Kidney (tissue), 14 donors: Measurements from ENCODE around the gene APOA1. TPM values are rescaled to one million over a fixed set of nuclear protein-coding genes. Genes with fewer than 3 reads are reported as not detected.

ENCODE experiments used
- DNase-seq, 5 donors: peaks; one replicate each; pipeline ENCODE4 v3.0.0-alpha.2; 2013 to 2020
- FAIRE-seq: peaks from 2 replicates; lab custom pipeline; 2012; peaks lifted over from hg19 to GRCh38; lab: Jason Lieb, UNC
- H3K27ac ChIP-seq, 2 donors: one replicate each; pipeline ENCODE4 v1.7.0; 2013; ENCODE audit warnings: low read depth in 2 of 2, low read length in 2 of 2, inconsistent platforms in 1 of 2
- H3K27me3 ChIP-seq: one replicate; pipeline ENCODE4 v1.7.1; 2013; ENCODE audit warnings: low read length, inconsistent platforms; ENCODE audit not compliant: control insufficient read depth, insufficient read depth
- H3K36me3 ChIP-seq, 3 donors: one replicate each; pipeline versions ENCODE4 v1.7.0 to v1.7.1; 2013; ENCODE audit warnings: low read length in 3 of 3, control low read depth in 1 of 3, inconsistent platforms in 1 of 3; ENCODE audit not compliant: insufficient read depth in 3 of 3, control insufficient read depth in 2 of 3
- H3K4me1 ChIP-seq, 3 donors: one replicate each; pipeline versions ENCODE4 v1.7.0 to v1.7.1; 2013; ENCODE audit warnings: low read length in 3 of 3, inconsistent platforms in 1 of 3, low read depth in 1 of 3; ENCODE audit not compliant: control insufficient read depth in 2 of 3, insufficient read depth in 2 of 3
- H3K4me3 ChIP-seq, 3 donors: one replicate each; pipeline versions ENCODE4 v1.7.0 to v1.8.1; 2013; ENCODE audit warnings: low read length in 3 of 3, control low read depth in 1 of 3, inconsistent platforms in 1 of 3
- H3K9ac ChIP-seq, 3 donors: one replicate each; pipeline versions ENCODE4 v1.7.0 to v1.7.1; 2013; ENCODE audit warnings: low read length in 3 of 3, control low read depth in 1 of 3, inconsistent platforms in 1 of 3
- H3K9me3 ChIP-seq, 3 donors: one replicate each; pipeline versions ENCODE4 v1.7.0 to v1.7.1; 2013; ENCODE audit warnings: low read length in 3 of 3, control low read depth in 1 of 3, inconsistent platforms in 1 of 3; ENCODE audit not compliant: control insufficient read depth in 2 of 3, insufficient read depth in 1 of 3
- intact Hi-C: fragments of 100-400 bp; cut with DNase I; formaldehyde crosslinking; loops from one replicate; pipeline ENCODE4 v1.11.1; 2022
- polyA plus RNA-seq: library from polyadenylated mRNA; stranded (reverse); fragments of 350-450 nt; fragmentation: Illumina TruSeq; extraction: RNeasy Lipid Tissue Mini Kit (QIAGEN cat#74804); gene quantifications from one replicate; pipeline ENCODE4 v1.2.3, GENCODE V29; 2014; ENCODE audit warnings: low read depth, low replicate concordance; ENCODE audit not compliant: insufficient read depth
- total RNA-seq: library from RNA; stranded (reverse); fragmentation: NEBNext Ultra II Directional; extraction: Animal tissue kit (Norgen Biotek cat#: 25700); gene quantifications from one replicate; pipeline ENCODE4 v1.2.1, GENCODE V29; 2021
- TF ChIP-seq, protein P1 (sequence below): IDR thresholded peaks from 3 replicates; pipeline ENCODE4 v1.5.1; 2012; ENCODE audit warnings: mild to moderate bottlenecking, moderate library complexity, borderline replicate concordance; ENCODE audit not compliant: insufficient read depth; ENCODE audit errors: extremely low read depth
- donor health status: control.
- donor health status: control.
- donor health status: control.
- donor health status: control.
- donor health status: control.
- donor health status: DM: yes; HTN: yes; CAD: no.
- donor health status: Normal renal cell carcinoma (clear cell type).

Gene APOA1
- total and polyA plus RNA-seq, 2 donors from 2014 or later = 2.0 TPM; not detected in 1

DNA sequence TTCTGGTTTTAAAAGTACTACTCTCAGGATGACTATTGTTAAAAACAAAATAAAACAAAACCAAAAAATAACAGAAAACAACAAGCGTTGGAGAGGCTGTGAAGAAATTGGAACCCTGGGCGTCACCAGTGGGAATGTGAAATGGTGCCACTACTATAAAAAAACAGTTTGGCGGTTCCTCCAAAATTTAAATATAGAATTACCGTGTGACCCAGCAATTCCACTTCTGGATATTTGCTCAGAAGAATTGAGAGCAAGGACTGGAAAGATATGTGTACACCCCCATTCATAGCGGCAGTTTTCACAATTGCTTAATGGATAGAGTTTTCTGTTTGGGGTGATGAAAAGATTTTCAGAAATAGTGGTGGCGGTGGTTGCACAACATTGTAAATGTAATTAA is 22.9 kb downstream of the APOA1 start:
- H3K36me3 ChIP-seq = no peaks in the 10 kb centered on the region
- intact Hi-C loops = no loop called here
- H3K4me1 ChIP-seq = no peaks in the 10 kb centered on the region
- TF ChIP-seq, protein P1, sequence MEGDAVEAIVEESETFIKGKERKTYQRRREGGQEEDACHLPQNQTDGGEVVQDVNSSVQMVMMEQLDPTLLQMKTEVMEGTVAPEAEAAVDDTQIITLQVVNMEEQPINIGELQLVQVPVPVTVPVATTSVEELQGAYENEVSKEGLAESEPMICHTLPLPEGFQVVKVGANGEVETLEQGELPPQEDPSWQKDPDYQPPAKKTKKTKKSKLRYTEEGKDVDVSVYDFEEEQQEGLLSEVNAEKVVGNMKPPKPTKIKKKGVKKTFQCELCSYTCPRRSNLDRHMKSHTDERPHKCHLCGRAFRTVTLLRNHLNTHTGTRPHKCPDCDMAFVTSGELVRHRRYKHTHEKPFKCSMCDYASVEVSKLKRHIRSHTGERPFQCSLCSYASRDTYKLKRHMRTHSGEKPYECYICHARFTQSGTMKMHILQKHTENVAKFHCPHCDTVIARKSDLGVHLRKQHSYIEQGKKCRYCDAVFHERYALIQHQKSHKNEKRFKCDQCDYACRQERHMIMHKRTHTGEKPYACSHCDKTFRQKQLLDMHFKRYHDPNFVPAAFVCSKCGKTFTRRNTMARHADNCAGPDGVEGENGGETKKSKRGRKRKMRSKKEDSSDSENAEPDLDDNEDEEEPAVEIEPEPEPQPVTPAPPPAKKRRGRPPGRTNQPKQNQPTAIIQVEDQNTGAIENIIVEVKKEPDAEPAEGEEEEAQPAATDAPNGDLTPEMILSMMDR = no peak
- no peak for FAIRE-seq
- no peak overlapping the region for H3K9ac ChIP-seq
- no peaks in the 10 kb centered on the region for H3K27me3 ChIP-seq
- H3K4me3 ChIP-seq = no peak overlapping the region
- no peak overlapping the region for H3K27ac ChIP-seq
- no peaks in the 10 kb centered on the region for H3K9me3 ChIP-seq
- DNase-seq = no peak

- no peak overlapping the region for H3K4me3 ChIP-seq
- FAIRE-seq (no peak), DNase-seq (no peak)
- H3K36me3 ChIP-seq = no peaks in the 10 kb centered on the region
- H3K27me3 ChIP-seq = no peaks in the 10 kb centered on the region
- TF ChIP-seq, protein P1 = no peak
- no peak overlapping the region for H3K27ac ChIP-seq
- intact Hi-C loops = no loop called here
- H3K9me3 ChIP-seq = no peaks in the 10 kb centered on the region
- H3K9ac ChIP-seq = no peak overlapping the region
- H3K4me1 ChIP-seq = no peaks in the 10 kb centered on the region
Observed at GRCh38 chr11:116813781-116814471, 23.5 kb downstream of the APOA1 start.

DNA sequence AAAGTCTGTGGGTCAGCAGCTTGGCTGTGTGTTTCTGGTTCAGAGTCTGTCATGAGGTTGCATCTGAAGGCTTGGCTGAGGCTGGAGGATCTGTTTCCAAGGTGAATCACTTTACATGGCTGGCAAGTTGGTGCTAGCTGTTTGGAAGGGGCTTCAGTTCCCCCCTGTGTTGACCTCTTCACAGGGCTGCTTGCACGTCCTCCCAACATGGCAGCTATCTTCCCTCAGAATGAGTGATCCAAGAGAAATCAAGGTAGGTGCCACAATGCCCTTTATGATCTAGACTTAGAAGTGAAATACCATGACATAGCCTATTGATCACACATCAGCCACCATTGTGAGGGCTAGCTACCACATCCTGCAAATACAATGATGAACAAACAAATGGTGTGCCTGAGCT is 24.3 kb downstream of the APOA1 start:
- Histone ChIP-seq H3K36me3 (no peaks in the 10 kb centered on the region), H3K9ac (no peak overlapping the region), H3K9me3 (no peaks in the 10 kb centered on the region), H3K4me1 (no peaks in the 10 kb centered on the region), H3K4me3 (no peak overlapping the region), H3K27me3 (no peaks in the 10 kb centered on the region), H3K27ac (no peak overlapping the region)
- intact Hi-C loops = no loop called here
- DNase-seq = no peak
- FAIRE-seq = no peak
- TF ChIP-seq, protein P1 = no peak

DNA sequence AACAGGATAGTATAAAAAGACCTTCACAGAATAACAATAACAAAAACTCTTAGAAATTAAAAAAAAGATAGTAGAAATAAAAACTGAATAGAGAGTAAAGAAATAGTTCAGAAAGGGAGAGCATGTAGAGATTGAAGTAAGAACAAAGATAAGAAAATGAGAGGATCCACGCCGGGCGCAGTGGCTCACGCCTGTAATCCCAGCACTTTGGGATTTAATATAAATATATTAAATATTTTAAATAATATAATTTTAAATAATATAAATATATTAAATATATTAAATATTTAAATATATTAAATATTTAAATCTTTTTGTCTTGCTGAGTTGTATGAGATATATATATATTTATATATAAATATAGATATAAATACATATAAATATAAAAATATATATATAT is 25.3 kb downstream of the APOA1 start:
- TF ChIP-seq, protein P1 = no peak
- FAIRE-seq (peak; percentile 99), DNase-seq (no peak)
- Histone ChIP-seq H3K4me1 (no peaks in the 10 kb centered on the region), H3K27ac (no peak overlapping the region), H3K9ac (no peak overlapping the region), H3K36me3 (no peaks in the 10 kb centered on the region), H3K4me3 (no peak overlapping the region), H3K9me3 (no peaks in the 10 kb centered on the region), H3K27me3 (no peaks in the 10 kb centered on the region)
- intact Hi-C loops = no loop called here
